ENCODE data around the gene GM2A.
"Not testable (repeated sequence)": the region's sequence is repeated elsewhere in the genome, so short reads cannot be mapped to it uniquely, and the experiment has no call there.

The GM2A gene

DNA sequence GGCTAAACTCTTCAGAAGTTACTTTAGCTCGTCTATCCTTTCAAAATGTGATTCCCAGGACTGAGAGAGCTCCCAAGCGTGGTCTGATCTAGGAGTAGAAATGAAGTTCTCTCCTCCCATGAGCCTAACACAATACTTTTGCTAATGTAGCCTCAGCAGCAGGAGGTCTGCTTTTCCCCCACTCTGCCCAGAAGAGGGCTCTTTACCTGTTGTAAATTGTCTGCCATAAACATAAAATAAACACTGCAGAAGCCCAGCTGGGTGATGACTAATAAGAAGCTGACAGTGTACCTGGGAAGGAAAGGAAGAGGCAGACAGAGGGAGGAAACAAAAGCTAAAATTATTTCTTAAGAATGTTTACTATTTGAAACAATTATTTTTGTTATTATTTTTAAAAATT, 35.2 kb downstream of the GM2A start:
- DNase-seq (ENCODE audit: low read depth in 2 of 2): no peak

DNA sequence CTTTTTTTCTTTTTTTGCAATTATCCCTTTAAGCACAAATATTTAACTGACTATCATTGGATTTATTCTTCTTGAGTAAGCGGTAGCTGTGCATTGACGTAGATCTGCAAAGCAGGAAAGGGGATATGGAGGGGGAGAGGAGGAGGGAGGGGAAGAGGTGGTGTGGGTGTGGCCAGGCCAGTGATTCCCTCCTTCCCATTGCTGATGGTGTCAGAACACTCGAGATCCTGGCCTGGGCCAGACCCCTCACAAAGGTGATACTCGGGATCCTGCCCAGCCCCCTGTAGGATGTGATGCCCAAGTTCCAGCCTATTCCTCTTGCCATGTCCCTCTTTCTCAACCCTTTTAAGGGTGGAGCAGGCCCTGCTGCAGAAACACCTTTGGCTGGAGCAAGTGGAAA, 40.6 kb downstream of the GM2A start:
- DNase-seq (ENCODE audit: low read depth in 2 of 2): no peak

DNA sequence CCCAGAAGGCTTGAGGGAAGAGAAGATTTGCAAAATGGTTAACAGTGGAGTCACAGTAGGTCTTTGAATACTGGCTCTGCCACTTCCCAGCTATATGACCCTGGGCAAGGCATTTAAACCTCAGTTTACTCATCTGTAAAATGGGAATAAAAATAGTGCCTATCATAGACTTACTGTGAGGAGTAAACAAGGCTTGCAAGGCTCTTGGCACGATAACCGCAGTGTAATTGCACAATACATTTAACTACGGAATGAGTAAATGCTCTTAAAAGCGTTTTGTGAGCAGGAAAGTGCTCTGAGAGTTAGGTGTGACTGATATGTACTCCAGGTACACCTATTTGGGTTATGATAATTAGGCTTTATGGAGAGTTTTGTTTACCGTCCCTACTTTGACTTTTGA, 42.2 kb downstream of the GM2A start:
- no peak for DNase-seq (ENCODE audit: low read depth in 2 of 2)

DNA sequence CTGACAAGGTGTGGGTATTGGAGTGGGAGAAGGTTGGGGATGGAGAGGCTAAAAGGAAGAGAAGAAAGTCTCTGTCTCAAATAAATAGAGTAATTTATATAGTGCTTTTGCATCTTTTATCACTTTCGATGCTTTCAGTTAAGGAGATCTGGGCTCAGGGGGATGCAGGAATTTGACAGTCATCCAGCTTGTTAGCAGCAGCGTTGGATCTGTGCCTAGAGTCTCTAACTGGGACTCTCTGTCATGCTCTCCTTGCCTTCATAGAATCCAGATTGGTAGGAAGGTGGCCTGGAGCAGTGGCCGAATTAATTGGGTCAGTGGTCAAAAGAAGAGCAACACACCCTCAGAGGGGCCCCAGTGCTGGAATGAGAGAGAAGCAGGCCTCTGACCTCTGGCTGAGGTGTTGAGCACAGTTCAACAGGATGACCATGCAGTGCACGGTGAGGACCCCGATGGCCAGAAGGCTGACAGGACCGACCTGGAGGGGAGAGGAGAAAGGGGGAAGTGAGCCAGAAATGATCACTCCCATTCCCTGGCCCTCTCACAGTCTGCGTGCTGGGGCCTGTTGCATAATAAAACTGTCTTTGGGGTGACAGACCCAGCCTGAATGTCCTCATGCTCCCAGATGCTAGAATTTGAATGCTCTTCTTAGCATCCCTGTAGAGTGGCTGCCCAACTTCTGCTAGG, 42.9 kb downstream of the GM2A start:
- no peak for DNase-seq (ENCODE audit: low read depth in 2 of 2)

GRCh38 chr5:151296478-151296830, 43.5 kb downstream of the GM2A start:
- DNase-seq (ENCODE audit: low read depth in 2 of 2): no peak

- DNase-seq (ENCODE audit: low read depth in 2 of 2): no peak
Measured at GRCh38 chr5:151296974-151297373, 44.0 kb downstream of the GM2A start.

DNA sequence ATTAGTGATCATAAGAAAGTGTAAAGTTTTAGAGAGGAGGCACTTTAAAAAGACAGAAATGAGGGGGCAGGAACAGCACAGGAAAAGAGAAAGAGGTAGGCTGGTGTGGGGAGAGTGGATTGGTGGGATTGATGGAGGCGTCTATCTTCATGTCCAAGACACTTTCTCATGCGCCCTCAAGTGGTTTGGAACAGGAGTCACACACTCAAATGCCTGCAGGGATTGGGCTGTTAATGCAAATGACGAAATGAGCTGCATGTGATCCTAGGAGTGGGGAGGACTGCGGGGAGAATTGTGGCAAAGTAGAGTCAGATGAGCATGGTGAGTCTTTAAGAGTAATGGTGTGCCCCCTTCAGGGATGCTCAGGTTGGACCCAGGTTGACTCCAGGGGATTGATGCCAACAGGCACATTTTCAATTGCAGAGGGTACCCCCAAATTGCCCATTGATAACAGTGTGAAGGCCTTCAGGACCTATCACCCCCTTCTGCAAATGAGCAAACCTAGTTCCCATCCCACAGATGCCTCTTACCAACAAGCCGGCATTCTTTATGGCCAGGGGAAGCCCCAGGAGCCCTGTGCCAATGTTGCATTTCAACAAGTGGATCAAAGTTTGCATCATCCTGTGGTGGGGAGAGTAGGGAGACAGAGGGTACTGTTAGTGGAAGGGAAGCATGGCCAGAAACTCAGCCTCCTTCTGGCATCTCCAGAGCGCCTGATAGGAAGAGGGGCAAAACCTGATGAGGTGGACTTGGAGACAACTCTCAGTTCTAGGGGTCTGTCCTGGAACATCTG, 45.3 kb downstream of the GM2A start:
- DNase-seq (ENCODE audit: low read depth in 2 of 2): no peak

DNA sequence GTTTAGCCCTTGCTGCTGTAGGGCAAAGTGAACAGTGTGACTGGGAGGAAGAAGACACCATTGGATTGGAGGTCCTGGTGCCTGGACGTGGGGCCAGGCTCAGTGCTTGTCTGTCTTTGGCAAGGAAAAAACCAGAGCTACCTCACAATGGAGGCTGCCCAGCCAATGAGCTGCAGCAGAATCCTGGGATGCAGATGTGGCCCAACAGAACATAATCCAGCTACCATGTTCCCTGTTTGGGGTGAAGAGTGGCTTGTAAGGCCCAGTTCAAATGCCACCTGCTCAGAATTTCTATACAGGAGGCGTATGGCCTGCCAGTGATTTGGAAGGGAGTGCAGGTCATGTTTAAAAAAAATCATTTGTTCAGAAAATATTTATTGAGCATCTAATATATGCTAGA, 50.7 kb downstream of the GM2A start, which contains the start of gene SLC36A3:
Gene SLC36A3, minus strand, starts transcription at position 101 of the 400 bp plus-strand sequence. CDS start 412 bp downstream, outside the sequence.
- no peak for DNase-seq (ENCODE audit: low read depth in 2 of 2)

- DNase-seq (ENCODE audit: low read depth in 2 of 2): not testable (repeated sequence)
Measured at GRCh38 chr5:151309266-151309665, 56.3 kb downstream of the GM2A start.

- not testable (repeated sequence) for DNase-seq (ENCODE audit: low read depth in 2 of 2)
Measured at GRCh38 chr5:151309821-151310220, 56.8 kb downstream of the GM2A start.

- DNase-seq (ENCODE audit: low read depth in 2 of 2): no peak
Measured at GRCh38 chr5:151310932-151311331, 57.9 kb downstream of the GM2A start.

- DNase-seq (ENCODE audit: low read depth in 2 of 2): no peak
Measured at GRCh38 chr5:151312756-151313324, 59.9 kb downstream of the GM2A start.

GRCh38 chr5:151313357-151313756, 60.4 kb downstream of the GM2A start:
- DNase-seq (ENCODE audit: low read depth in 2 of 2): no peak

GRCh38 chr5:151315998-151316597, 63.1 kb downstream of the GM2A start:
- DNase-seq (ENCODE audit: low read depth in 2 of 2): no peak

DNA sequence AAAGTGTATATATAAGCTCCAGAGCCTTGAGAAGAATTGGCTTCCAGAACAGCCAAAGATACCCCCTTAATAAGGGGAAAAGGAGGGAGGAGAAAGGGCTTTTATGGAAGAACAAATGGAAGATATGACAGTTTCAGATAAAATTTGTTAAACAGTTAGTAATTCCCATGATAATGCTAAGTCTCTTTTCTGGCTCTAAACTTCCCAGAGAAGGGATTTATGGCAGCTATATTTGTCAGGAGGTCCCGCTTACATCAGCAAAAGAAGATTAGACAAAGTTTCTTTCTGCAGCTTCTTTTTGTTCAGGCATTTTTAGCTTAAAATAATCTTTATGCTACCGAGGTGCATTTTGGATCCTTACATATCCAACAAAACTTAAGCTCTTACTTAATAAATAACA, 64.9 kb downstream of the GM2A start:
- DNase-seq (ENCODE audit: low read depth in 2 of 2): no peak

GRCh38 chr5:151318850-151319732, 66.1 kb downstream of the GM2A start:
- no peak for DNase-seq (ENCODE audit: low read depth in 2 of 2)

All from stimulated activated CD8-positive, alpha-beta memory T cell treated with anti-CD3 and anti-CD28 coated beads, Interleukin-15, amount 100 ng/mL, for 4 hours (primary cell).